ENCODE data around the gene LCN10. TPM values are rescaled to one million over a fixed set of nuclear protein-coding genes. Genes with fewer than 3 reads are reported as not detected.
A peak's percentile ranks its signal among the peaks of the same experiment; 100 is the strongest.
"Not testable (repeated sequence)": the region's sequence is repeated elsewhere in the genome, so short reads cannot be mapped to it uniquely, and the experiment has no call there.

LCN10 gene
- total RNA-seq, 5 donors from 2014 or later (not counting 1 experiment from before 2014, with no cell fraction given), result 1.3 to 2.8 (median 2.2) TPM

DNA sequence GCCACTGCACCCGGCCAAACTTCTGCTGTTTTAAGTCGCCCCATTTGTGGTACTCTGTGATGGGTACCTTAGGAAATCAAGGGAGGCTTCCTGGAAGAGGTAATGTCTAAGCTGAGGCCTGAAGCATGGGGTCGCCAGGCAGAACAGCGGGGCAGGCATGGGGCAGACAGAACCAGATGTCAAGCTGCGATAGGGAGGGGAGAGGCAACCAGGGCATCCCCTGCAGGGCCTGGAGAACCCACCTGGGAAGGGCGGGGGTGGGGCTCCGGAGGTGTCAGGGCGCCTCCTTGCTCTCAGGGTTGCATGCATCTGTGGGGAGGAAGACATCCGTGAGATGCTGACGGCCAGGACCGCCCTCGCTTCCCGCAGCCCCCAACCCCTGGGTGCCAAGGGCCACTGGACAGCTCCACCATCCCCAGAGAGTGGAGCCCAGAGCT is 18.8 kb upstream of the LCN10 start:
- no peaks in the 10 kb centered on the region for H3K9me3 ChIP-seq
- peaks cover 0 to 9% of the 10 kb centered on the region in 2 experiments for H3K4me1 ChIP-seq (ENCODE audit: control insufficient read depth in 1 of 2, extremely low read depth in 1 of 2, insufficient read depth in 2 of 2, low read length in 2 of 2)
- WGBS (ENCODE audit: insufficient coverage), result 76% methylated on average over 9 of the region's 13 CpGs
- H3K4me3 ChIP-seq (ENCODE audit: control insufficient read depth in 1 of 2, extremely low read depth in 1 of 2, low read length in 1 of 2), result no peak overlapping the region
- Mint-ChIP-seq H3K27me3 (peaks cover under 1 to 15% of the 10 kb centered on the region in 2 donors), H3K4me3 (no peak overlapping the region), H3K4me1 (peaks cover 0 to 8% (median under 1%) of the 10 kb centered on the region in 3 donors), H3K27ac (no peak overlapping the region), H3K36me3 (no peaks in the 10 kb centered on the region), H3K9me3 (no peaks in the 10 kb centered on the region)
- H3K27me3 ChIP-seq (replicated peaks in 1 of 2; ENCODE audit: control insufficient read depth in 2 of 2, extremely low read depth in 1 of 2, insufficient read depth in 2 of 2, low read length in 1 of 2), result peaks cover 0 to 66% of the 10 kb centered on the region in 2 experiments
- ChIA-PET POLR2A (no interaction called here), CTCF (interaction anchor here in 1 of 2 donors (0.7 kb wide), 1 partner anchor 32 kb away, joined by 4 read pairs; no protein-coding TSS in a partner anchor)
- H3K27ac ChIP-seq (ENCODE audit: low read length), result no peak overlapping the region
- no peaks in the 10 kb centered on the region for H3K36me3 ChIP-seq (ENCODE audit: control insufficient read depth in 2 of 2, extremely low read depth in 1 of 2, insufficient read depth in 1 of 2, low read length in 1 of 2)
- ATAC-seq (replicated peaks in 1 of 4) (no peak), DNase-seq (peak in 1 of 35 experiments; percentile 0)

DNA sequence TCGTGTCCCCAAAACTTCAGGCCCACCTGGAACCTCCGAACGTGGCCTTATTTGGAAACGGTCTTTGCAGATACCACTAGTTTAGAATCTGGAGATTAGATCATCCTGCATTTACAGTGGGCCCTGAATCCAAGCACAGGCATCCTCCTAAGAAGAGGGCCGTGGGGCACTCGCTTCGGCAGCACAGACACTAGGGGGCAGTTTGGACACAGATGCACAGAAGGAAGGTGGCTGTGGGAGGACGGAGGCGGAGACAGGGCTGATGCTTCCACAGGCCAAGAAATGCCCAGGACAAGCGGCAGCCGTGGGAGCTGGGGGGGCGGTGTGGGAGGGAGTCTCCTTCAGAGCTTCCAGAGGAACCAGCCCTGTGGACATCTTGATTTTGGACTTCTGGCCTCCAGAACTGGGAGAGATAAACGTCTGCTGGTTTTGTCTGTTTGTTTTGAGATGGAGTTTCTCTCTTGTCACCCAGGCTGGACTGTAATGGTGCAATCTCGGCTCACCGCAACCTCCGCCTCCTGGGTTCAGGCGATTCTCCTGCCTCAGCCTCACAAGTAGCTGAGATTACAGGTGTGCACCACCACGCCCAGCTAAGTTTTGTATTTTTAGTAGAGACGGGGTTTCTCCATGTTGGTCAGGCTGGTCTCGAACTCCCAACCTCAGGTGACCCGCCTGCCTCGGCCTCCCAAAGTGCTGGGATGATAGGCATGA is 18.2 kb upstream of the LCN10 start:
- DNase-seq, result peak in 3 of 35 experiments; percentile 10 to 28 (median 25)
- POLR2A ChIA-PET; ATAC-seq (replicated peaks in 1 of 4); H3K36me3 ChIP-seq (ENCODE audit: control insufficient read depth in 2 of 2, extremely low read depth in 1 of 2, insufficient read depth in 1 of 2, low read length in 1 of 2); H3K9me3 Mint-ChIP-seq; H3K9me3 ChIP-seq; H3K4me3 Mint-ChIP-seq; H3K4me3 ChIP-seq (ENCODE audit: control insufficient read depth in 1 of 2, extremely low read depth in 1 of 2, low read length in 1 of 2); H3K4me1 Mint-ChIP-seq; H3K36me3 Mint-ChIP-seq; H3K27ac Mint-ChIP-seq; CTCF ChIA-PET; H3K27ac ChIP-seq (ENCODE audit: low read length); H3K4me1 ChIP-seq (ENCODE audit: control insufficient read depth in 1 of 2, extremely low read depth in 1 of 2, insufficient read depth in 2 of 2, low read length in 2 of 2): not testable (repeated sequence)
- H3K27me3 ChIP-seq (replicated peaks in 1 of 2; ENCODE audit: control insufficient read depth in 2 of 2, extremely low read depth in 1 of 2, insufficient read depth in 2 of 2, low read length in 1 of 2), result peaks cover 0 to 71% of the 10 kb centered on the region in 2 experiments
- H3K27me3 Mint-ChIP-seq, result peaks cover 0 to 15% of the 10 kb centered on the region in 2 donors
- 59% methylated on average over 14 of the region's 22 CpGs for WGBS (ENCODE audit: insufficient coverage)

DNA sequence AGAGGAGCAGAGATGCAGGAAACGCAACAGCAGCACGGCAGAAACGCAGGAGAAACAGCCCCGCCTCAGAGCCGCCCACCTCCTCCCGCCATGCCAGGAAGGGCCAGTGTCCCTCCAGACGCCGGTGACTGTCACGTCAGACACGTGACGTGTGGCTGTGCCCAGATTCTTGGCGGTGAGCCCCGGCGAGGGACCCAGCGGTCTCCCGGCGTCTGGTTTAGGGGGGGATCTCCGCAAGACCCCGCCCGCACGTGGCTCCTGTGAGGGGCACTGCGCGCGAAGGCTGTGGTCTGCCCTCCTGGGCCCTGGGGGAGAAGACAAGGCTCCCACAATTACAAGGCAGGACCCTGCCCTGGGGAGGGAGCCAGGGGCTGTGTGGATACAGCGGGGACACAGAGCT is 17.7 kb upstream of the LCN10 start:
- Histone ChIP-seq H3K9me3 (no peaks in the 10 kb centered on the region), H3K4me3 (ENCODE audit: control insufficient read depth in 1 of 2, extremely low read depth in 1 of 2, low read length in 1 of 2) (no peak overlapping the region), H3K36me3 (ENCODE audit: control insufficient read depth in 2 of 2, extremely low read depth in 1 of 2, insufficient read depth in 1 of 2, low read length in 1 of 2) (no peaks in the 10 kb centered on the region), H3K4me1 (ENCODE audit: control insufficient read depth in 1 of 2, extremely low read depth in 1 of 2, insufficient read depth in 2 of 2, low read length in 2 of 2) (peaks cover 0 to 4% of the 10 kb centered on the region in 2 experiments), H3K27ac (ENCODE audit: low read length) (no peak overlapping the region), H3K27me3 (replicated peaks in 1 of 2; ENCODE audit: control insufficient read depth in 2 of 2, extremely low read depth in 1 of 2, insufficient read depth in 2 of 2, low read length in 1 of 2) (peaks cover 0 to 74% of the 10 kb centered on the region in 2 experiments)
- Mint-ChIP-seq H3K4me3 (no peak overlapping the region), H3K9me3 (no peaks in the 10 kb centered on the region), H3K27ac (no peak overlapping the region), H3K36me3 (no peaks in the 10 kb centered on the region), H3K4me1 (peaks cover 0 to 4% (median 0%) of the 10 kb centered on the region in 3 donors), H3K27me3 (peaks cover 0 to 13% of the 10 kb centered on the region in 2 donors)
- WGBS (ENCODE audit: insufficient coverage), result 76% methylated on average over 14 of the region's 25 CpGs
- ChIA-PET CTCF (no interaction called here), POLR2A (no interaction called here)
- no peak for ATAC-seq (replicated peaks in 1 of 4)
- DNase-seq, result peak in 1 of 35 experiments; percentile 0

DNA sequence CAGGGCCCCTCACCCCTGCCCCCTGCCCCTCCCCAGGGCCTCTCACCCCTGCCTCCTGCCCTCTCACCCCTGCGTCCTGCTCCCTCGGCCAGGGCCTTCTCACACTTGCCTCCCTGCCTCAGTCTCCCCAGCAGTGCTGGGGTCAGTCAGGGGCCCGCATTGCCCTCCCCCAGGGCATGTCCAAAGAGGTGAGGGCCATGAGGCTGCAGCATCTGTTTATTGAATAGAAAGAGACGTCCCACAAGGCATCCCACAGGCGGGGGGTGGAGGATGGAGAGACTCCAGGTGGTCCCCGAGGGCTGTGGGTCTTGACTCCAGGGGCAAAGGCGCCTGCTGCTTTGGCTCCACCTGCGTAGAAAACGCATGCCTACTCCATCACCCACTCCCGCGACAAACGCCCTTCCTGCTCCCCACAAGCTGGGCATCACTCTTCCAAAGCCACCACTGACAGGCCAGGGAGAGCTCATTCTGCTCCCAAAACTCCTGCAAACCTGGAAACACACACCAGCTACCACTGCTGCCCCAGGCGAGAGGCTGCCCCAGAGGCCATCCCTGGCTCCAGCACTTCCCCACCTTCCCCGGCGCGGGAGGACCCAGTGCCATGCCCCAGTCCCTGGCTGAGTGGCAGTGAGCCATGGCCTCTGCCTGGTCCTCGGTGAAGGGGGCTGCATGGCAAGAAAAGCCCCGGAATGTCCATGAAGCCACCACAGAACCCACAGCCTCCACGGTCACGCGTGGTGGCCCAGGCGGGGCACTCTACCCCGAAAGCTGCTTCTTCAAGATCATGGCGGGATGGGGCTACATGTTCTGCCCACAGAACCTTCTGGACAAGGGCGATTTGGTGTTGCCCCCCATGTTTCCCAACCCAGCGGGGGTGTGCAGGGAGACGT is 16.9 kb upstream of the LCN10 start:
- no peak overlapping the region for H3K27ac ChIP-seq (ENCODE audit: low read length)
- Mint-ChIP-seq H3K4me3 (no peak overlapping the region), H3K36me3 (no peaks in the 10 kb centered on the region), H3K27ac (no peak overlapping the region), H3K4me1 (peaks cover 0 to 4% (median 0%) of the 10 kb centered on the region in 3 donors), H3K27me3 (peaks cover 0 to 13% of the 10 kb centered on the region in 2 donors), H3K9me3 (no peaks in the 10 kb centered on the region)
- ChIA-PET CTCF (interaction anchor here in 1 of 2 donors (0.6 kb wide), 1 partner anchor 9 kb away, joined by 3 read pairs; no protein-coding TSS in a partner anchor), POLR2A (no interaction called here)
- peaks cover 0 to 4% of the 10 kb centered on the region in 2 experiments for H3K4me1 ChIP-seq (ENCODE audit: control insufficient read depth in 1 of 2, extremely low read depth in 1 of 2, insufficient read depth in 2 of 2, low read length in 2 of 2)
- H3K9me3 ChIP-seq, result no peaks in the 10 kb centered on the region
- 84% methylated on average over 21 of the region's 27 CpGs for WGBS (ENCODE audit: insufficient coverage)
- ATAC-seq (replicated peaks in 1 of 4), result no peak
- no peak overlapping the region for H3K4me3 ChIP-seq (ENCODE audit: control insufficient read depth in 1 of 2, extremely low read depth in 1 of 2, low read length in 1 of 2)
- peak in 1 of 35 experiments; percentile 1 for DNase-seq
- no peaks in the 10 kb centered on the region for H3K36me3 ChIP-seq (ENCODE audit: control insufficient read depth in 2 of 2, extremely low read depth in 1 of 2, insufficient read depth in 1 of 2, low read length in 1 of 2)
- peaks cover 0 to 80% of the 10 kb centered on the region in 2 experiments for H3K27me3 ChIP-seq (replicated peaks in 1 of 2; ENCODE audit: control insufficient read depth in 2 of 2, extremely low read depth in 1 of 2, insufficient read depth in 2 of 2, low read length in 1 of 2)

DNA sequence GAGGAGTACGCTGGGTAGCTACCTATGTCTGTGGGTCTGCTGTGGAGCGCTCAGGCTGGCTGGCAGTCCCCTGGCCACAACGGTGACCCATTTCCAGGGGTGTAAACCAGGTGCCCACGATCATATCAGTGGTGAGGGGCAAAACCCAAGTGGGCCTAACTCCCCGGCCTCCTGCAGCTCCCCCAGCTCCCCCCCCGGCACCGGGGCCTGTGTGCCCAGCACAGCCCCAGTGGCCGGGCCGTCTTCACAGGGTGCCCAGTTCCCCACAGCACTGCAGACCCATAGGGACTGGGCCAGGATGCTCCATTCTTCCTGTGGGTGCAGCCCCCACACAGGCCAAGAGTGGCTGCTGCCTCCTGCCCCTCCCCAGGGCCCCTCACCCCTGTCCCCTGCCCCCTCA is 16.3 kb upstream of the LCN10 start:
- ChIA-PET CTCF (interaction anchor here (0.6 to 1.0 kb wide), 3 partner anchors 14 to 42 kb away, joined by 3 to 9 read pairs (median 3); no protein-coding TSS in a partner anchor), POLR2A (no interaction called here)
- Mint-ChIP-seq H3K9me3 (no peaks in the 10 kb centered on the region), H3K27me3 (peaks cover 0 to 13% of the 10 kb centered on the region in 2 donors), H3K27ac (no peak overlapping the region), H3K36me3 (no peaks in the 10 kb centered on the region), H3K4me1 (peaks cover 0 to 4% (median 0%) of the 10 kb centered on the region in 3 donors), H3K4me3 (no peak overlapping the region)
- H3K4me1 ChIP-seq (ENCODE audit: control insufficient read depth in 1 of 2, extremely low read depth in 1 of 2, insufficient read depth in 2 of 2, low read length in 2 of 2), result peaks cover 0 to 4% of the 10 kb centered on the region in 2 experiments
- no peak for ATAC-seq (replicated peaks in 1 of 4)
- no peak overlapping the region for H3K27ac ChIP-seq (ENCODE audit: low read length)
- DNase-seq, result no peak
- H3K36me3 ChIP-seq (ENCODE audit: control insufficient read depth in 2 of 2, extremely low read depth in 1 of 2, insufficient read depth in 1 of 2, low read length in 1 of 2), result no peaks in the 10 kb centered on the region
- H3K27me3 ChIP-seq (replicated peaks in 1 of 2; ENCODE audit: control insufficient read depth in 2 of 2, extremely low read depth in 1 of 2, insufficient read depth in 2 of 2, low read length in 1 of 2), result peaks cover 0 to 80% of the 10 kb centered on the region in 2 experiments
- no peaks in the 10 kb centered on the region for H3K9me3 ChIP-seq
- H3K4me3 ChIP-seq (ENCODE audit: control insufficient read depth in 1 of 2, extremely low read depth in 1 of 2, low read length in 1 of 2), result no peak overlapping the region
- WGBS (ENCODE audit: insufficient coverage), result 89% methylated on average over 4 of the region's 9 CpGs

DNA sequence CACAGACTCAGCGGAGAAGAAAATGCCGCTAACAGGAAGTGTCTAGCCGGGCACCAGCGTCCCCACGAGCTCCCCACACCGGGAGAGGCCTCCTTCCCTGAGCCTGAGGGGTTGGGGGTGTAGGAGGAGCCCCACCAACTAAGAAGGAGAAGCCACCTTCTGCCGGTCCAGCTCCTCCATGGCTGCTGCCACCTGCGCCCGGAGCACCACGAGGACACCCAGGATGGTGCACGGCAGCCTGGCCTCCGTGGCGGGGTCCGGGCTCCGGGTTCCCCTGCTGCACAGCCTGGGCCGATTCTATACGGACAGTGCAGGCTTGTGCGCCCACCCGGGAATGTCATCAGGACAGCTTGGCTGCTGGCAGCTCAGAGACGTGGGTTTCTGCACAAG is 15.0 kb upstream of the LCN10 start:
- WGBS (ENCODE audit: insufficient coverage), result 91% methylated on average over 15 of the region's 20 CpGs
- no peak overlapping the region for H3K4me3 Mint-ChIP-seq

More for the DNA sequence above, 15.0 kb upstream of the LCN10 start:
- peaks cover 0 to 1% of the 10 kb centered on the region in 2 experiments for H3K4me1 ChIP-seq (ENCODE audit: control insufficient read depth in 1 of 2, extremely low read depth in 1 of 2, insufficient read depth in 2 of 2, low read length in 2 of 2)
- no peak for ATAC-seq (replicated peaks in 1 of 4)
- peaks cover 0 to 78% of the 10 kb centered on the region in 2 experiments for H3K27me3 ChIP-seq (replicated peaks in 1 of 2; ENCODE audit: control insufficient read depth in 2 of 2, extremely low read depth in 1 of 2, insufficient read depth in 2 of 2, low read length in 1 of 2)
- no peak for DNase-seq
- CTCF ChIA-PET, result interaction anchor here in 1 of 2 donors (0.6 kb wide), 1 partner anchor 20 kb away, joined by 3 read pairs; no protein-coding TSS in a partner anchor
- peaks cover 0 to 2% (median 2%) of the 10 kb centered on the region in 3 donors for H3K9me3 Mint-ChIP-seq
- POLR2A ChIA-PET, result no interaction called here
- H3K36me3 ChIP-seq (ENCODE audit: control insufficient read depth in 2 of 2, extremely low read depth in 1 of 2, insufficient read depth in 1 of 2, low read length in 1 of 2), result no peaks in the 10 kb centered on the region
- H3K36me3 Mint-ChIP-seq, result no peaks in the 10 kb centered on the region
- no peaks in the 10 kb centered on the region for H3K9me3 ChIP-seq
- no peak overlapping the region for H3K27ac ChIP-seq (ENCODE audit: low read length)
- peaks cover 0 to 4% (median 0%) of the 10 kb centered on the region in 3 donors for H3K4me1 Mint-ChIP-seq
- H3K27ac Mint-ChIP-seq, result no peak overlapping the region
- peaks cover 0 to 11% of the 10 kb centered on the region in 2 donors for H3K27me3 Mint-ChIP-seq
- no peak overlapping the region for H3K4me3 ChIP-seq (ENCODE audit: control insufficient read depth in 1 of 2, extremely low read depth in 1 of 2, low read length in 1 of 2)
